ENCODE measurements around the gene CD22. TPM values are rescaled to one million over a fixed set of nuclear protein-coding genes. Genes with fewer than 3 reads are reported as not detected.
"Not testable (repeated sequence)": the region's sequence is repeated elsewhere in the genome, so short reads cannot be mapped to it uniquely, and the experiment has no call there.

The CD22 gene
- total RNA-seq, 4 donors from 2014 or later: 2.7 to 5.6 (median 4.9) TPM

GRCh38 chr19:35284153-35285094, 44.6 kb upstream of the CD22 start:
- ATAC-seq: no peak
- Histone ChIP-seq H3K4me3 (no peak overlapping the region), H3K27ac (no peak overlapping the region), H3K9me3 (no peaks in the 10 kb centered on the region), H3K36me3 (peaks cover 0 to 8% of the 10 kb centered on the region in 2 donors), H3K4me1 (peaks cover 0 to 12% (median 0%) of the 10 kb centered on the region in 3 donors), H3K27me3 (peaks cover 63% of the 10 kb centered on the region)
- WGBS, 2 donors (ENCODE audit: low coverage in 1 of 2): 55% methylated on average over 5 to 11 of the region's 17 CpGs
- TF ChIP-seq CTCF (IDR thresholded peaks at IDR 0.05) (no peak), POLR2AphosphoS5 (IDR thresholded peaks at IDR 0.05) (no peak), POLR2A (IDR thresholded peaks at IDR 0.05) (no peak), EP300 (IDR thresholded peaks at IDR 0.05) (no peak)

- Histone ChIP-seq H3K36me3 (peaks cover 0 to 2% of the 10 kb centered on the region in 2 donors), H3K27me3 (peaks cover 63% of the 10 kb centered on the region), H3K4me1 (peaks cover 0 to 8% (median 0%) of the 10 kb centered on the region in 3 donors), H3K27ac (no peak overlapping the region), H3K4me3 (no peak overlapping the region), H3K9me3 (no peaks in the 10 kb centered on the region)
- WGBS, 2 donors (ENCODE audit: low coverage in 1 of 2): 29 to 67% methylated on average over 1 of the region's 1 CpG
- no peak for ATAC-seq
- TF ChIP-seq CTCF (IDR thresholded peaks at IDR 0.05) (no peak), POLR2A (IDR thresholded peaks at IDR 0.05) (no peak), POLR2AphosphoS5 (IDR thresholded peaks at IDR 0.05) (no peak), EP300 (IDR thresholded peaks at IDR 0.05) (no peak)
Measured at GRCh38 chr19:35285095-35285449, 43.9 kb upstream of the CD22 start.

GRCh38 chr19:35285465-35285864, 43.5 kb upstream of the CD22 start:
- H3K36me3 ChIP-seq, ATAC-seq, H3K4me1 ChIP-seq, H3K4me3 ChIP-seq, H3K9me3 ChIP-seq, H3K27ac ChIP-seq: not testable (repeated sequence)
- peaks cover 65% of the 10 kb centered on the region for H3K27me3 ChIP-seq
- 80 to 85% methylated on average over 2 of the region's 3 CpGs for WGBS, 2 donors (ENCODE audit: low coverage in 1 of 2)

GRCh38 chr19:35286101-35286500, 42.9 kb upstream of the CD22 start:
- H3K27me3 ChIP-seq: peaks cover 72% of the 10 kb centered on the region
- H3K27ac ChIP-seq, ATAC-seq, H3K4me3 ChIP-seq, H3K9me3 ChIP-seq, H3K36me3 ChIP-seq, H3K4me1 ChIP-seq: not testable (repeated sequence)
- WGBS, 2 donors (ENCODE audit: low coverage in 1 of 2): 80 to 87% methylated on average over 1 to 5 of the region's 5 CpGs

GRCh38 chr19:35287713-35288112, 41.3 kb upstream of the CD22 start:
- Histone ChIP-seq H3K4me3 (no peak overlapping the region), H3K36me3 (no peaks in the 10 kb centered on the region), H3K9me3 (no peaks in the 10 kb centered on the region), H3K27ac (no peak overlapping the region), H3K27me3 (peaks cover 80% of the 10 kb centered on the region), H3K4me1 (no peaks in the 10 kb centered on the region)
- WGBS, 2 donors (ENCODE audit: low coverage in 1 of 2): 74% methylated on average over 4 of the region's 10 CpGs; no CpG with 5 or more reads in 1 of the 2 donors
- TF ChIP-seq EP300 (IDR thresholded peaks at IDR 0.05) (no peak), POLR2AphosphoS5 (IDR thresholded peaks at IDR 0.05) (no peak)
- ATAC-seq: no peak

GRCh38 chr19:35288331-35288730, 40.7 kb upstream of the CD22 start:
- H3K36me3 ChIP-seq: no peaks in the 10 kb centered on the region
- H3K4me3 ChIP-seq: no peak overlapping the region
- no peaks in the 10 kb centered on the region for H3K9me3 ChIP-seq
- no peak for ATAC-seq
- no peak overlapping the region for H3K27ac ChIP-seq
- 17 to 29% methylated on average over 1 of the region's 2 CpGs for WGBS, 2 donors (ENCODE audit: low coverage in 1 of 2)
- H3K4me1 ChIP-seq: no peaks in the 10 kb centered on the region
- peaks cover 80% of the 10 kb centered on the region for H3K27me3 ChIP-seq
- no peak for TF ChIP-seq POLR2AphosphoS5 (IDR thresholded peaks at IDR 0.05)
- TF ChIP-seq POLR2A (IDR thresholded peaks at IDR 0.05): no peak
- no peak for TF ChIP-seq EP300 (IDR thresholded peaks at IDR 0.05)
- no peak for TF ChIP-seq CTCF (IDR thresholded peaks at IDR 0.05)

Data from gastroesophageal sphincter (tissue), 4 donors.